ENCODE measurements around the gene URB1.

The URB1 gene

GRCh38 chr21:32368386-32368785, 24.4 kb downstream of the URB1 start:
- TF ChIP-seq ZNF274 (IDR thresholded peaks at IDR 0.05; ENCODE audit: low read depth, low read length) = no peak
- no peak for TF ChIP-seq YY1 (IDR thresholded peaks at IDR 0.05; ENCODE audit: insufficient read depth, insufficient read length)
- no peak for TF ChIP-seq SUZ12 (IDR thresholded peaks at IDR 0.05; ENCODE audit: extremely low read depth, insufficient read depth, insufficient read length)
- Histone ChIP-seq H3K9ac (ENCODE audit: insufficient read length, low read depth) (no peak overlapping the region), H3K9me3 (ENCODE audit: insufficient read depth, low read length) (no peaks in the 10 kb centered on the region), H3K27me3 (ENCODE audit: insufficient read depth, insufficient read length) (no peaks in the 10 kb centered on the region), H3K4me1 (ENCODE audit: insufficient read depth, insufficient read length) (no peaks in the 10 kb centered on the region), H3K4me3 (ENCODE audit: insufficient read length, low read depth) (no peak overlapping the region), H3K36me3 (ENCODE audit: insufficient read depth, insufficient read length, low read length) (peaks cover 99% of the 10 kb centered on the region)
- no peak for DNase-seq (ENCODE audit: low read depth, low spot score)

DNA sequence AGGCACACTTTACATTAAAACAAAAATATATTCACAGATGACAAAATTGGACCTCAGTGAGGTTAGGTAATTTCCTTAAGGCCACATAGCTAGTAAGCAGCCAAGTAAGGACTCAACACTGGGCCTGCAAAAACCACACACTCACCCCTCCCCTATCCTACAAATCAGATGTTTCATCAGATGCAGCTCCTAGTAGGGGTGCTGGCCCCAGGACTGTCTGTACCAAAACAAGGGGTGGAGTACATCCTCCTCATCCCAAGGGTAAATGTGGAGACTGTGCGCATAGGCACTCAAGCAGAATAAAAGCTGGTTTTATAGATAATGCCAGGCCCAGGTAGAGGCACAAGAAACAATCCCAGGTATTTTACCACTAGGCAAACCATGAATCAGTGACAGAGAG, 25.7 kb downstream of the URB1 start:
- peaks cover 98% of the 10 kb centered on the region for H3K36me3 ChIP-seq (ENCODE audit: insufficient read depth, insufficient read length, low read length)
- no peaks in the 10 kb centered on the region for H3K9me3 ChIP-seq (ENCODE audit: insufficient read depth, low read length)
- H3K4me3 ChIP-seq (ENCODE audit: insufficient read length, low read depth) = no peak overlapping the region
- no peak overlapping the region for H3K9ac ChIP-seq (ENCODE audit: insufficient read length, low read depth)
- no peaks in the 10 kb centered on the region for H3K4me1 ChIP-seq (ENCODE audit: insufficient read depth, insufficient read length)
- no peak for TF ChIP-seq YY1 (IDR thresholded peaks at IDR 0.05; ENCODE audit: insufficient read depth, insufficient read length)
- no peak for TF ChIP-seq ZNF274 (IDR thresholded peaks at IDR 0.05; ENCODE audit: low read depth, low read length)
- TF ChIP-seq SUZ12 (IDR thresholded peaks at IDR 0.05; ENCODE audit: extremely low read depth, insufficient read depth, insufficient read length) = no peak
- DNase-seq (ENCODE audit: low read depth, low spot score) = no peak
- no peaks in the 10 kb centered on the region for H3K27me3 ChIP-seq (ENCODE audit: insufficient read depth, insufficient read length)

GRCh38 chr21:32366191-32366590, 26.6 kb downstream of the URB1 start:
- TF ChIP-seq YY1 (IDR thresholded peaks at IDR 0.05; ENCODE audit: insufficient read depth, insufficient read length) (no peak), ZNF274 (IDR thresholded peaks at IDR 0.05; ENCODE audit: low read depth, low read length) (no peak)
- H3K27me3 ChIP-seq (ENCODE audit: insufficient read depth, insufficient read length) = no peaks in the 10 kb centered on the region
- no peak overlapping the region for H3K4me3 ChIP-seq (ENCODE audit: insufficient read length, low read depth)
- H3K4me1 ChIP-seq (ENCODE audit: insufficient read depth, insufficient read length) = no peaks in the 10 kb centered on the region
- H3K9ac ChIP-seq (ENCODE audit: insufficient read length, low read depth) = no peak overlapping the region
- no peak for DNase-seq (ENCODE audit: low read depth, low spot score)
- peaks cover 99% of the 10 kb centered on the region for H3K36me3 ChIP-seq (ENCODE audit: insufficient read depth, insufficient read length, low read length)
- no peaks in the 10 kb centered on the region for H3K9me3 ChIP-seq (ENCODE audit: insufficient read depth, low read length)

DNA sequence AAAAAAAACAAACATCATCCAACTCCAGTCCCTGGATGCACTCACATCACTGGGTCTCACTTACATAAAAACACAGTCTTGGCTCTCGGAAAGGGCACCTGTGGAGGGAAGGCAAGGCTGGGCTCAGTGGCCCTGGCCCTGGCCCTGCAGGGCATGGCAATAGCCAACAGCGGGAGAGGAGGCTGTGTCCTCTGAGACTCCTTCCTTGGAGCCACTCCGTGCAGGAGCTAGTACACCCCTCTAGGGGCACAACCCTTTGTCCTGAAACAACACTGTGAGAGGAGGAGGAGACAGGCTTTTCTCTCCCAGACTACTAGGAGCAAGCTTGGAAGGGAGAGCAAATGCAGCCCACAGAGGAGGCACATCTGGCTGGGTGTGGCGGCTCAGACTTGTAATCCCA, 28.0 kb downstream of the URB1 start:
- peaks cover 99% of the 10 kb centered on the region for H3K36me3 ChIP-seq (ENCODE audit: insufficient read depth, insufficient read length, low read length)
- no peak overlapping the region for H3K9ac ChIP-seq (ENCODE audit: insufficient read length, low read depth)
- no peak overlapping the region for H3K4me3 ChIP-seq (ENCODE audit: insufficient read length, low read depth)
- no peaks in the 10 kb centered on the region for H3K9me3 ChIP-seq (ENCODE audit: insufficient read depth, low read length)
- TF ChIP-seq SUZ12 (IDR thresholded peaks at IDR 0.05; ENCODE audit: extremely low read depth, insufficient read depth, insufficient read length) = no peak
- TF ChIP-seq ZNF274 (IDR thresholded peaks at IDR 0.05; ENCODE audit: low read depth, low read length) = no peak
- no peak for TF ChIP-seq YY1 (IDR thresholded peaks at IDR 0.05; ENCODE audit: insufficient read depth, insufficient read length)
- no peaks in the 10 kb centered on the region for H3K4me1 ChIP-seq (ENCODE audit: insufficient read depth, insufficient read length)
- DNase-seq (ENCODE audit: low read depth, low spot score) = no peak
- no peaks in the 10 kb centered on the region for H3K27me3 ChIP-seq (ENCODE audit: insufficient read depth, insufficient read length)

- Histone ChIP-seq H3K4me3 (ENCODE audit: insufficient read length, low read depth) (no peak overlapping the region), H3K36me3 (ENCODE audit: insufficient read depth, insufficient read length, low read length) (peaks cover 99% of the 10 kb centered on the region), H3K27me3 (ENCODE audit: insufficient read depth, insufficient read length) (no peaks in the 10 kb centered on the region), H3K9me3 (ENCODE audit: insufficient read depth, low read length) (no peaks in the 10 kb centered on the region), H3K4me1 (ENCODE audit: insufficient read depth, insufficient read length) (no peaks in the 10 kb centered on the region), H3K9ac (ENCODE audit: insufficient read length, low read depth) (no peak overlapping the region)
- TF ChIP-seq SUZ12 (IDR thresholded peaks at IDR 0.05; ENCODE audit: extremely low read depth, insufficient read depth, insufficient read length) (no peak), ZNF274 (IDR thresholded peaks at IDR 0.05; ENCODE audit: low read depth, low read length) (no peak), YY1 (IDR thresholded peaks at IDR 0.05; ENCODE audit: insufficient read depth, insufficient read length) (no peak)
- no peak for DNase-seq (ENCODE audit: low read depth, low spot score)
These were observed 28.4 kb downstream of the URB1 start for GRCh38 chr21:32364387-32364786.

- TF ChIP-seq YY1 (IDR thresholded peaks at IDR 0.05; ENCODE audit: insufficient read depth, insufficient read length) (no peak), ZNF274 (IDR thresholded peaks at IDR 0.05; ENCODE audit: low read depth, low read length) (no peak), SUZ12 (IDR thresholded peaks at IDR 0.05; ENCODE audit: extremely low read depth, insufficient read depth, insufficient read length) (no peak)
- Histone ChIP-seq H3K4me1 (ENCODE audit: insufficient read depth, insufficient read length) (no peaks in the 10 kb centered on the region), H3K4me3 (ENCODE audit: insufficient read length, low read depth) (no peak overlapping the region), H3K9me3 (ENCODE audit: insufficient read depth, low read length) (no peaks in the 10 kb centered on the region), H3K9ac (ENCODE audit: insufficient read length, low read depth) (no peak overlapping the region), H3K36me3 (ENCODE audit: insufficient read depth, insufficient read length, low read length) (peaks cover 98% of the 10 kb centered on the region), H3K27me3 (ENCODE audit: insufficient read depth, insufficient read length) (no peaks in the 10 kb centered on the region)
- DNase-seq (ENCODE audit: low read depth, low spot score) = no peak
These were observed 32.3 kb downstream of the URB1 start for GRCh38 chr21:32360401-32360975.

DNA sequence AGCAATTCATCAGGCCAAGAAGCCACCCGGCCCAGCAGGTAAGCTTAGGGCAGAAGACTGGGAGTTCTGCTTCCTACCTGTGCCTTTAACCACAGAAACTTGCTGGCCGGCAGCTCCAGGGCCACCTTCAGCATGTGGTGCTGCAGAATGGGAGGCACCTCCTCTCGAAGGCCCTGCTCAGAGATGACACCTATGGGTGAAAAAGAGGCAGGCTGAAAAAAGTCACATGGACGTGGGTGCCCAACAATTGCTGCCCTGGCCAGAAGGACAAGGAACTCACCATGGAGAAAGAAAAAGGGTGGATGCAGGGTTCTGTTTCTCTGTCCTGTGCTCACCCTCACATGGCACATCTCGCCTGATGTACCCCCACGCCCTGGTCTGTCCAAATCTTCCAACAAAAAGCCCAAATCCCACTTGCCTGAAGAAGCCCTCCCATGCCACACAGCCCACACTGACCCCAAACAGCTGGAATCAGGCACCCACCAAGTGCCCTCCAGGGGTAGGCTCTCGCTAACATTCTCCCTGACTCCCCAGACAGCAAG, 33.0 kb downstream of the URB1 start:
- no peak overlapping the region for H3K4me3 ChIP-seq (ENCODE audit: insufficient read length, low read depth)
- no peaks in the 10 kb centered on the region for H3K27me3 ChIP-seq (ENCODE audit: insufficient read depth, insufficient read length)
- H3K4me1 ChIP-seq (ENCODE audit: insufficient read depth, insufficient read length) = no peaks in the 10 kb centered on the region
- H3K9me3 ChIP-seq (ENCODE audit: insufficient read depth, low read length) = no peaks in the 10 kb centered on the region
- DNase-seq (ENCODE audit: low read depth, low spot score) = no peak
- no peak overlapping the region for H3K9ac ChIP-seq (ENCODE audit: insufficient read length, low read depth)
- TF ChIP-seq YY1 (IDR thresholded peaks at IDR 0.05; ENCODE audit: insufficient read depth, insufficient read length) (no peak), ZNF274 (IDR thresholded peaks at IDR 0.05; ENCODE audit: low read depth, low read length) (no peak), SUZ12 (IDR thresholded peaks at IDR 0.05; ENCODE audit: extremely low read depth, insufficient read depth, insufficient read length) (no peak)
- peaks cover 98% of the 10 kb centered on the region for H3K36me3 ChIP-seq (ENCODE audit: insufficient read depth, insufficient read length, low read length)

All from NT2/D1 (cell line).